Subcutaneous adipose tissue (tissue), 4 donors: ENCODE data around the gene GABBR1. TPM values are rescaled to one million over a fixed set of nuclear protein-coding genes. Genes with fewer than 3 reads are reported as not detected.

Source experiments
- total RNA-seq, 4 donors: library from RNA; depleted of rRNA; stranded (reverse); fragments of >200 nt; gene quantifications; one replicate each; pipeline ENCODE4 v1.1.0, GENCODE V29; 2016
- TF ChIP-seq, protein P1 (sequence below): fragments of 450-650 bp; IDR thresholded peaks from one replicate; pipeline ENCODE4 v1.5.1; 2016; ENCODE audit warnings: low read depth, mild to moderate bottlenecking, control low read depth, antibody characterized with exemption, moderate library complexity

Gene GABBR1
- total RNA-seq, 4 donors from 2014 or later: 20.6 to 31.0 (median 25.0) TPM

GRCh38 chr6:29577544-29577943 lies 55.4 kb downstream of the GABBR1 start:
- TF ChIP-seq, protein P1, sequence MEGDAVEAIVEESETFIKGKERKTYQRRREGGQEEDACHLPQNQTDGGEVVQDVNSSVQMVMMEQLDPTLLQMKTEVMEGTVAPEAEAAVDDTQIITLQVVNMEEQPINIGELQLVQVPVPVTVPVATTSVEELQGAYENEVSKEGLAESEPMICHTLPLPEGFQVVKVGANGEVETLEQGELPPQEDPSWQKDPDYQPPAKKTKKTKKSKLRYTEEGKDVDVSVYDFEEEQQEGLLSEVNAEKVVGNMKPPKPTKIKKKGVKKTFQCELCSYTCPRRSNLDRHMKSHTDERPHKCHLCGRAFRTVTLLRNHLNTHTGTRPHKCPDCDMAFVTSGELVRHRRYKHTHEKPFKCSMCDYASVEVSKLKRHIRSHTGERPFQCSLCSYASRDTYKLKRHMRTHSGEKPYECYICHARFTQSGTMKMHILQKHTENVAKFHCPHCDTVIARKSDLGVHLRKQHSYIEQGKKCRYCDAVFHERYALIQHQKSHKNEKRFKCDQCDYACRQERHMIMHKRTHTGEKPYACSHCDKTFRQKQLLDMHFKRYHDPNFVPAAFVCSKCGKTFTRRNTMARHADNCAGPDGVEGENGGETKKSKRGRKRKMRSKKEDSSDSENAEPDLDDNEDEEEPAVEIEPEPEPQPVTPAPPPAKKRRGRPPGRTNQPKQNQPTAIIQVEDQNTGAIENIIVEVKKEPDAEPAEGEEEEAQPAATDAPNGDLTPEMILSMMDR: no peak

- TF ChIP-seq, protein P1: no peak
Observed at GRCh38 chr6:29576056-29576455, 56.9 kb downstream of the GABBR1 start.

DNA sequence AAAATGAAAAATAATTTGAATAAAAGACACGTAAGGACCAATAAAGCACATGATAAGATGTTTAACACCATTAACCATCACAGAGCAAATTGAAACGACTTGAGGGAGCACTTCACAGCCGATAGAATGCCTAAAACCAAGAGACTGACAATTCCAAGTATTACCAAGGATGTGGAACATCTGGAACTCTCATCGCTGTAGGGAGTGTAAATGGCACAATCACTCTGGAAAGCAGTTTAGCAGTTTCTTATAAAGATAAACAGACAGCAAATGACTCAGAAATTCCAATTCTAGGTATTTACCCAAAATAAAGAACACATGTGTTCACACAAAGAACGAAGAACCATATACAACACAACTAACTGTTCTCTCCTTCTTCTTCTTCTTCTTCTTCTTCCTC lies 65.0 kb downstream of the GABBR1 start:
- TF ChIP-seq, protein P1: no peak

- TF ChIP-seq, protein P1: no peak
Observed at GRCh38 chr6:29567541-29567940, 65.4 kb downstream of the GABBR1 start.

- TF ChIP-seq, protein P1: no peak
Observed at GRCh38 chr6:29566856-29567255, 66.1 kb downstream of the GABBR1 start.

DNA sequence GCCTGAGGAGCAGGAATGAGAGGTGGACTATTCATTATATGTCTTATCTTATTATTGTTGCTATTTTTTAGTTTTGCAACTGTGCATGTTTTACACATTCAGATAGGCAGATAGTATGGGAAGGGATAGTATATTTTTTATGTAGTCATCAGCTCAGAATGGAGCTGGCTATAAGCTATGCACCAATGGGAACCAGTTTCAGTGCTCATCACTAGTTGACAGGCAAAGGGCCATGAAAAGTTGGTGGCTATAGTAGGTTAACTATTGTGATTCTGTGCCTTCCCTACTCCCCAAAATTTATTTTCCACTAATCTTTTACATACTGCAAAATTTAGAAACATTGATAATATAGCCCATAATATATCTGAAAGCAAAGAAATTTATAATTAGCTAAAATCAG lies 68.1 kb downstream of the GABBR1 start:
- TF ChIP-seq, protein P1: no peak

DNA sequence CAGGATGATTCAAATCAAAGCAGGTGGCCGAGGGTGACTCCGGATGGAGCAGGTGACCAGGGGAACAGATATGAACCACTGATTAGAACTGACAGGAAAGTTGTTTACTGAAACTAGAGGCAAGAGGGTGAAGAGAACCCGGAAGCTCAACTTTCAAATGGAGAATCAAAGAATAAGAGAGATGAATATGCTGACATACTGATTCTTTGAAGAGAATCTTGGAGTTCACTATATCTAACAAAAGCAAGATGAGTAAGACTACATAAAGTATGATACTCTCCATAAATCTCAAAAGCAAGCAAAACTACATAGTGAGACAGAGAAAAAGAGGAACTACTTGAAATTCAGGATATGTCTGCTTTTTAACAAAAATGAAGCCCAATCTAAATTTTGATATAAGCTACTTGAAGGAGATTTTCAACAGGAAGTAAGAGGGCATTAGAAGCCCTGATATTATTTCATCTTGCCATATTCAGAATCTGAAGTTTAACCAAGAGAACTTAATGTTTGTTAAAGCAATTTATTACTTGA lies 69.5 kb downstream of the GABBR1 start:
- TF ChIP-seq, protein P1: no peak
